Measurements from ENCODE around the gene OR4K13.

OR4K13 gene

DNA sequence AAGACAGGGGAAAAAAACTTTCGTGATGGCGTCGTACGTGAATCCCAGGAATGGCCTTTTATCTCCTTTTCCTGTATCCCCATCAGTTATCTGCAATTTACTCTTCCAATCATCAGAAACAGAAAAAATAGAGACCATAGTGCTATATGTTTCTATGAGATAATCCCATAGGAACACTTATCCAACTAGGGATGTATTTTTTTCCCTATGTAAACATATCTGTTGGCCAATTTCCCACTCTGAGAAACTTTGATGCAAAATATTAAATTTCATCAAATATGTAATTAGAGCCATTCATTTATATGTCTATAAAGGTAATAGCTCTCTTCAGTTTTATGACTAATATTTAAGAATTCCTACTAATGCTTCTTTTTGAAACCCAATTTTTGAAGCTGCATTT lies at the start of gene OR4K13:
OR4K13 (minus strand) TSS at position 101 of the 400 bp plus-strand sequence. CDS start 1,280 bp downstream, outside the sequence.
- DNase-seq (ENCODE audit: low spot score) = no peak

DNA sequence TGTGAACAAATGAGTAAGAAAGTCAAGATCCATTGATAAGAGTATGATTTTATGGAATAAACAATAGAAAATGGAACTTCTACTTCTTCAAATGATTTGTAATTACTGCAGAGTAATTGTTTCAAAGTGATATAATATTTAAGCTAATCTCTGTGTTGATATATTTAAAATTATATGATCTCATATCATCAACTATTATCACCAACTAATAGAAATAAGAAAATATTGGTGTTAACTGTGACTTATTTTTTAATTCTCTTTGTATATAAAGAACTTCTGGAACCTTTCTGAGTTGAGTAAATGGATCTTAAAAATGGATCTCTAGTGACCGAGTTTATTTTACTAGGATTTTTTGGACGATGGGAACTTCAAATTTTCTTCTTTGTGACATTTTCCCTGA lies 23.9 kb upstream of the OR4K13 start, which contains the start of gene OR4L1:
OR4L1 (plus strand) TSS at position 301 of the 400 bp plus-strand sequence; CDS start at position 301, 0 bp downstream.
- DNase-seq (ENCODE audit: low spot score) = no peak

- no peak for DNase-seq (ENCODE audit: low spot score)
Observed at GRCh38 chr14:20048202-20048601, 12.4 kb upstream of the OR4K13 start.

GRCh38 chr14:20044243-20044642 lies 8.4 kb upstream of the OR4K13 start:
- DNase-seq (ENCODE audit: low spot score) = no peak

DNA sequence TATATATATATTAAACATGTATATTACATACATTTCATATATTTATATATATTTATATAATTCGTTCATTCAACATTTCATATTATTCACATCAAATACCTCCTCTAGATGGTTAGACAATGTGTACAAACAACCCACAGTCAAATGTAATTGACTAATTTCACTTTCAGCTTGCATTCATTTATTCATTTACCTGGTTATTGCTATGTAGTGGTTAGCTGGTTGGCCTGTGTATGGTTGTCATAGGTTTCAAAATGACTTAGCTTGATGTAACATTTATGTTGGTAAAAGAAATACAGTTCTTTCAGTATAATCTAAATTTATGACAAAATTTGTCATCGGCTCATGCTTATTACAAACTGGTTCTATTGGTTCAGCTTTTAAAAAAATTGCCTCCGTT lies 389 bp downstream of the OR4K13 start:
- no peak for DNase-seq (ENCODE audit: low spot score)

GRCh38 chr14:20031058-20031457 lies 4.8 kb downstream of the OR4K13 start:
- no peak for DNase-seq (ENCODE audit: low spot score)

DNA sequence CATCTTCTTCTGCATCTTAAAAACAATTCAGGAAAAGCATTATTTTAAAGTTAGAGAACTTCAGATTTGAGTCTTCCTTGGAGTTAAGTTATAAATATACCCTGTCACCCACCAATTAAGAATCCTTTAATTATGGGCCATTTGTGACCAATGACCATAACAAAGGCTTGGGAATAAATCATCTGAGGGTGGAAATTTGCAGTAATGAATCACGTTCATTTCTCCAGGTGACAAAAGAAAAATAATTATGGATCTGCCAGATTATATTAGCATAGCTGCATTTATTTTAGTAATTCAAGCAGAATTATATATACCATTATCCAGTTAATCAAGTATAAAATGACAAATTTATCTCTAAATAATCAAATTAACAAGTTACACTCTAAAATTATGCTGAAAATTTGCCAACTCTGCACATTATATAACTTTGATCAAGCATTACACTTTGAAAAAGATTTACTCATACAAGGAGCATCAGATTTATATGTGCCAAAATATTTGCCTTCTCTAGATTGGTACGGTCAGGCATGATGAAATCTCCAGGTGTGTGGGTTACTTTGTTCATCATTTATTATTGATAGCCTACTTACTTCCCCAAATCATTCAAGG lies 16.5 kb downstream of the OR4K13 start, which contains the start of gene OR4K14:
OR4K14 (minus strand) TSS at position 51 of the 609 bp plus-strand sequence. CDS start 4,114 bp downstream, outside the sequence.
- DNase-seq (ENCODE audit: low spot score) = no peak

GRCh38 chr14:20008156-20008555 lies 27.7 kb downstream of the OR4K13 start:
- DNase-seq (ENCODE audit: low spot score) = no peak

DNA sequence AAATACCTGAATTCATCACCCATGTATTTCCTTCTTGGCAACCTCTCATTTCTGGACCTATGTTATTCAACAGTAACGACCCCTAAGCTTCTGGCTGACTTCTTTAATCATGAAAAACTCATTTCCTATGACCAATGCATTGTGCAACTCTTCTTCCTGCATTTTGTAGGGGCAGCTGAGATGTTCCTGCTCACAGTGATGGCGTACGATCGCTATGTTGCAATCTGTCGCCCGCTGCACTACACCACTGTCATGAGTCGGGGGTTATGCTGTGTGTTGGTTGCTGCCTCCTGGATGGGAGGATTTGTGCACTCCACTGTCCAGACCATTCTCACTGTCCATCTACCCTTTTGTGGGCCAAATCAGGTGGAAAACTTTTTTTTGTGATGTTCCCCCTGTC lies 33.5 kb downstream of the OR4K13 start:
- DNase-seq (ENCODE audit: low spot score) = no peak

GRCh38 chr14:20001863-20002262 lies 34.0 kb downstream of the OR4K13 start, which contains the start of gene OR4Q2:
Gene OR4Q2 (plus strand): TSS chr14:20002163.
- no peak for DNase-seq (ENCODE audit: low spot score)

DNA sequence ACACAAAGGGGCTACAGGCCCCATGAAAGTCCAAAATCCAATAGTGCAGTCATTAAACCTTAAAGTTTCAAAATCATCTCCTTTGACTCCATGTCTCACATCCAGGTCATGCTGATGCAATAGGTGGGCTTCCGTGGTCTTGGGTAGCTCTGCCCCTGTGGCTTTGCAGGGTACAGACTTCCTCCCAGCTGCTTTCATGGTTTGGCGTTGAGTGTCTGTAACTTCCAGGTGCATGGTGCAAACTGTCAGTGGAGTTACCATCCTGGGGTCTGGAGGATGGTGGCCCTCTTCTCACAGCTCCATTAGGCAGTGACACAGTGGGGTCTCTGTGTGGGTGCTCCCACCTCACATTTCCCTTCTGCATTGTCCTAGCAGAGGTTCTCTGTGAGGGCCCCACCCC lies 42.4 kb downstream of the OR4K13 start:
- DNase-seq (ENCODE audit: low spot score) = no peak
